Neural cell (in vitro differentiated cells): ENCODE measurements around the gene ADAMTS14. TPM values are rescaled to one million over a fixed set of nuclear protein-coding genes. Genes with fewer than 3 reads are reported as not detected.

Experiments
- H2AFZ ChIP-seq: fragments of 200-600, 300-800 bp; sonication (generic), shearing (Covaris generic); 2 replicates; pipeline ENCODE4 v1.6.0; 2014; ENCODE audit warnings: low read depth, mild to moderate bottlenecking, antibody characterized with exemption, low read length, moderate library complexity
- H3F3A ChIP-seq: fragments of 200-600 bp; shearing (Covaris generic); 2 replicates; pipeline ENCODE4 v1.6.1; 2016; ENCODE audit warnings: mild to moderate bottlenecking, moderate library complexity, mixed read lengths, antibody characterized with exemption, low read length; ENCODE audit not compliant: insufficient read depth, poor library complexity, severe bottlenecking
- H3K27ac ChIP-seq: fragments of 200-600, 300-800 bp; sonication (generic), shearing (Covaris generic); 2 replicates; pipeline ENCODE4 v1.5.1; 2014; ENCODE audit warnings: mild to moderate bottlenecking, low read length, moderate library complexity
- H3K27me3 ChIP-seq: fragments of 300-800, 200-600 bp; sonication (generic), shearing (Covaris generic); 2 replicates; pipeline ENCODE4 v1.6.0; 2014; ENCODE audit warnings: mild to moderate bottlenecking, low read depth, low read length, moderate library complexity; ENCODE audit not compliant: insufficient read depth
- H3K36me3 ChIP-seq: fragments of 300-800, 200-600 bp; sonication (generic), shearing (Covaris generic); 2 replicates; pipeline ENCODE4 v1.5.1; 2014; ENCODE audit warnings: mild to moderate bottlenecking, antibody characterized with exemption, low read length, moderate library complexity; ENCODE audit not compliant: insufficient read depth
- H3K4me2 ChIP-seq: fragments of 300-800, 200-600 bp; sonication (generic), shearing (Covaris generic); 2 replicates; pipeline ENCODE4 v1.6.0; 2014; ENCODE audit warnings: mild to moderate bottlenecking, low read length
- H3K4me3 ChIP-seq: fragments of 300-800, 200-600 bp; sonication (generic), shearing (Covaris generic); 2 replicates; pipeline ENCODE4 v1.5.1; 2014; ENCODE audit warnings: mild to moderate bottlenecking, low read length, moderate library complexity
- H3K79me2 ChIP-seq: fragments of 200-600 bp; shearing (Covaris generic); replicated peaks from 2 replicates; pipeline ENCODE4 v1.6.0; 2014; ENCODE audit warnings: mild to moderate bottlenecking, low read length, moderate library complexity; ENCODE audit not compliant: insufficient read depth
- H3K9ac ChIP-seq: fragments of 300-800, 200-600 bp; sonication (generic), shearing (Covaris generic); 2 replicates; pipeline ENCODE4 v1.6.1; 2016; ENCODE audit warnings: mild to moderate bottlenecking, low read length, mixed read lengths
- H3K9me2 ChIP-seq: fragments of 200-600 bp; shearing (Covaris generic); 2 replicates; pipeline ENCODE4 v1.6.1; 2016; ENCODE audit warnings: mild to moderate bottlenecking, low read length, mixed read lengths; ENCODE audit not compliant: insufficient read depth
- H3K9me3 ChIP-seq: fragments of 200-600, 300-800 bp; sonication (generic), shearing (Covaris generic); 2 replicates; pipeline ENCODE4 v1.6.1; 2016; ENCODE audit warnings: mild to moderate bottlenecking, mixed run types, low read length, moderate library complexity, mixed read lengths
- H4K20me1 ChIP-seq: fragments of 200-600 bp; shearing (Covaris generic); 2 replicates; pipeline ENCODE4 v1.6.1; 2016; ENCODE audit warnings: mild to moderate bottlenecking, mixed run types; ENCODE audit not compliant: insufficient read depth
- CTCF ChIP-seq: fragments of 450-650 bp; IDR thresholded peaks from 2 replicates; pipeline ENCODE4 v1.5.1; 2014; ENCODE audit warnings: antibody characterized with exemption, mild to moderate bottlenecking, moderate library complexity; ENCODE audit not compliant: poor library complexity, severe bottlenecking
- EP300 ChIP-seq: fragments of 450-650 bp; conservative IDR thresholded peaks from 2 replicates; pipeline ENCODE4 v1.6.1; 2014; ENCODE audit warnings: antibody characterized with exemption, mild to moderate bottlenecking, moderate library complexity; ENCODE audit not compliant: poor library complexity, severe bottlenecking
- EZH2 ChIP-seq: fragments of 200-600, 300-800 bp; shearing (Covaris generic), sonication (generic); IDR thresholded peaks from 2 replicates; pipeline ENCODE4 v1.6.1; 2014; ENCODE audit warnings: antibody characterized with exemption, low read length, borderline replicate concordance, mild to moderate bottlenecking; ENCODE audit not compliant: insufficient read depth, poor library complexity, severe bottlenecking
- MXI1 ChIP-seq: fragments of 450-650 bp; conservative IDR thresholded peaks from 2 replicates; pipeline ENCODE4 v1.6.1; 2014; ENCODE audit warnings: antibody characterized with exemption, mild to moderate bottlenecking; ENCODE audit not compliant: poor library complexity, severe bottlenecking
- POLR2AphosphoS5 ChIP-seq: IDR thresholded peaks from 2 replicates; pipeline ENCODE4 v1.6.1; 2012
- RAD21 ChIP-seq: fragments of 450-650 bp; conservative IDR thresholded peaks from 2 replicates; pipeline ENCODE4 v1.6.1; 2014; ENCODE audit warnings: antibody characterized with exemption, mild to moderate bottlenecking, moderate library complexity
- REST ChIP-seq: IDR thresholded peaks from 2 replicates; pipeline ENCODE4 v1.6.1; 2012; ENCODE audit warnings: borderline replicate concordance
- SMC3 ChIP-seq: fragments of 450-650 bp; conservative IDR thresholded peaks from 2 replicates; pipeline ENCODE4 v1.6.1; 2014; ENCODE audit warnings: antibody characterized with exemption, mild to moderate bottlenecking, moderate library complexity; ENCODE audit not compliant: poor library complexity
- TAF1 ChIP-seq: IDR thresholded peaks from 2 replicates; pipeline ENCODE4 v1.6.1; 2012; ENCODE audit warnings: low read depth
- polyA plus RNA-seq: library from polyadenylated mRNA; depleted of rRNA; stranded (reverse); fragments of >200 nt; gene quantifications from 2 replicates; pipeline ENCODE4 v1.2.3, GENCODE V29; 2014

Gene ADAMTS14
- polyA plus RNA-seq, 1 donor from 2014 or later: 0.04 TPM

- no peaks in the 10 kb centered on the region for H3K36me3 ChIP-seq
- TF ChIP-seq EP300 (no peak), RAD21 (no peak), TAF1 (no peak), MXI1 (no peak), CTCF (no peak), EZH2 (no peak), POLR2AphosphoS5 (no peak), SMC3 (no peak), REST (no peak)
Observed at GRCh38 chr10:70711177-70711576, 38.9 kb downstream of the ADAMTS14 start.

GRCh38 chr10:70711911-70712310 lies 39.6 kb downstream of the ADAMTS14 start:
- Histone ChIP-seq H4K20me1 (no peaks in the 10 kb centered on the region), H3K27ac (no peak overlapping the region), H3K4me3 (no peak overlapping the region), H3F3A (no peaks in the 10 kb centered on the region), H3K27me3 (no peaks in the 10 kb centered on the region), H3K36me3 (no peaks in the 10 kb centered on the region), H3K9me3 (no peaks in the 10 kb centered on the region), H3K9me2 (no peaks in the 10 kb centered on the region), H3K79me2 (no peaks in the 10 kb centered on the region), H3K9ac (no peak overlapping the region), H3K4me2 (no peak overlapping the region), H2AFZ (no peak overlapping the region)
- TF ChIP-seq TAF1: no peak
- no peak for TF ChIP-seq SMC3
- TF ChIP-seq MXI1: no peak
- TF ChIP-seq EP300: no peak
- TF ChIP-seq CTCF: no peak
- no peak for TF ChIP-seq RAD21
- TF ChIP-seq POLR2AphosphoS5: no peak

More at GRCh38 chr10:70711177-70711576, 38.9 kb downstream of the ADAMTS14 start:
- Histone ChIP-seq H2AFZ (no peak overlapping the region), H3K4me2 (no peak overlapping the region), H3K79me2 (no peaks in the 10 kb centered on the region), H3F3A (no peaks in the 10 kb centered on the region), H3K9me2 (no peaks in the 10 kb centered on the region), H3K27me3 (no peaks in the 10 kb centered on the region), H3K9ac (no peak overlapping the region), H3K9me3 (no peaks in the 10 kb centered on the region), H3K4me3 (no peak overlapping the region), H3K27ac (no peak overlapping the region), H4K20me1 (no peaks in the 10 kb centered on the region)
